ENCODE measurements around the gene CACNA1I. TPM values are rescaled to one million over a fixed set of nuclear protein-coding genes. Genes with fewer than 3 reads are reported as not detected.

CACNA1I gene
- total RNA-seq, 1 experiment from 2014 or later: 0.02 TPM

DNA sequence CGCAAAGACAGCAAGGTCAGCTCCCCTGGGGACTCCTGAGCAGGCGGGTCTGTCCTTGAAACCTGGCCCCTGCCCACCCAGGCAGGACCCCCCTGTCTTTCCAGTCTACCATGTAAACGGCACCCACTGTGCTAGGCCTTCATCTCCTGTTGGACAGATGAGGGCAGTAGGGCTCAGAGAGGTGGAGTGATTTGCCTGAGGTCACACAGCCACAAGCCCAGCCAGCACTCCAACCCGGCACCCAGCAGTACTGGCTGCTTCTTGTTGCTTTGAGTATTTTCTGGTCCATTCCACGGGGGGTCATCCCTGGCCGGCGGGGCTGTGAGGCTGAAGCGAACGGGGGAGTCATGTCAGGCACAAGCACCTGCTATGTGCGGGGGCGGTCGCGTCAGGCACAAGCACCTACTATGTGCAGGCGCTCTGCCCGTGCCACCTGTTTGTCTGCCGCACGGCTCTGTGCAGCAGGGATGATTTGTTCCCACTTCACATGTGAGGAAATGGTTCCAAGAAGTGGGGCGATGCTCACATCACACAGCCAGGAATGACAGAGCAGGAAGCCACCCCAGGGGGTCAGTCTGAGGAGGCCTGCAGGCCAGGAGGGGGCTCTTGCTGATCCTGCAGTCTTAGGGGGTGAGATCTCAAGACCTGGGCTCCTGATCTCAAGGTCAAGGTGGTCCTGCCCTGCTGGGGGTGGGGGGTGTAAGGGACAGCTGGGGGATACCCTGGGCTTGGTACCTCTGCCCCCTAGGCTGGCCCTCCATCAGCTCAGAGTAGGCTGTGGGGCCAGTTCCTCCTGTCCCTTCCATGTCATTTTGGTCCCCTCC, 110.7 kb downstream of the CACNA1I start:
- H3K27ac ChIP-seq: no peak overlapping the region
- H3K9me3 ChIP-seq (replicated peaks): no peaks in the 10 kb centered on the region
- DNase-seq: no peak
- no peaks in the 10 kb centered on the region for H3K4me1 ChIP-seq
- no peaks in the 10 kb centered on the region for H3K27me3 ChIP-seq
- no peaks in the 10 kb centered on the region for H3K36me3 ChIP-seq
- no peak overlapping the region for H3K4me3 ChIP-seq

GRCh38 chr22:39682994-39683393, 112.4 kb downstream of the CACNA1I start:
- Histone ChIP-seq H3K9me3 (replicated peaks) (no peaks in the 10 kb centered on the region), H3K36me3 (no peaks in the 10 kb centered on the region), H3K27me3 (no peaks in the 10 kb centered on the region), H3K27ac (no peak overlapping the region), H3K4me3 (no peak overlapping the region), H3K4me1 (no peaks in the 10 kb centered on the region)
- DNase-seq: no peak

GRCh38 chr22:39683639-39684038, 113.1 kb downstream of the CACNA1I start:
- Histone ChIP-seq H3K27ac (no peak overlapping the region), H3K9me3 (replicated peaks) (no peaks in the 10 kb centered on the region), H3K4me3 (no peak overlapping the region), H3K27me3 (no peaks in the 10 kb centered on the region), H3K36me3 (no peaks in the 10 kb centered on the region), H3K4me1 (no peaks in the 10 kb centered on the region)
- no peak for DNase-seq

- Histone ChIP-seq H3K9me3 (replicated peaks) (no peaks in the 10 kb centered on the region), H3K4me1 (no peaks in the 10 kb centered on the region), H3K4me3 (no peak overlapping the region), H3K27me3 (peaks cover 3% of the 10 kb centered on the region; the same call in 1 of the 2 replicates), H3K27ac (no peak overlapping the region), H3K36me3 (no peaks in the 10 kb centered on the region)
- no peak for DNase-seq
Observed at GRCh38 chr22:39684702-39685281, 114.2 kb downstream of the CACNA1I start.

DNA sequence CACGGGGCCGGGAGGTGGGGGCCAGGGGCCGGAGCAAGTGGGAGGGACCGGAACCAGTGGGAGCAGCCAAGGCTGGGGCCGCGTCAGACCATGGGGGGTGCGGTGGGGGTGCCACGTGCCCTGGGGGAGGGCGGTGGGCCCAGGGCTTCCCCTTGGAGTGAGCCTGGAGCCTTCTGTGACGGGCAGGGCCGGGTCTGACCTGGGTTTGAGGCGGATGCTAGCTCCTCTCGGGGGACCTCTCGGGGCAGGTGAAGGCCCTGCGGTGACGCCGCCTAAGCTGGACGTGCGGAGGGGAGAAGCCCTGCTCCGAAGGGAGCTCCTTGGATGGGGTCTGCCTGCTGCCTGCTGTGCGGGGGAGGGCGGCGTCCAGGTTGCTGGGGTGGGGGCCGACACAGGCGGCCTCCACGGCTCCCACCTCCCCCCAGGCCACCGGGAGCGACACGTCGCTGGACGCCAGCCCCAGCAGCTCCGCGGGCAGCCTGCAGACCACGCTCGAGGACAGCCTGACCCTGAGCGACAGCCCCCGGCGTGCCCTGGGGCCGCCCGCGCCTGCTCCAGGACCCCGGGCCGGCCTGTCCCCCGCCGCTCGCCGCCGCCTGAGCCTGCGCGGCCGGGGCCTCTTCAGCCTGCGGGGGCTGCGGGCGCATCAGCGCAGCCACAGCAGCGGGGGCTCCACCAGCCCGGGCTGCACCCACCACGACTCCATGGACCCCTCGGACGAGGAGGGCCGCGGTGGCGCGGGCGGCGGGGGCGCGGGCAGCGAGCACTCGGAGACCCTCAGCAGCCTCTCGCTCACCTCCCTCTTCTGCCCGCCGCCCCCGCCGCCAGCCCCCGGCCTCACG, 115.0 kb downstream of the CACNA1I start:
- Histone ChIP-seq H3K4me3 (no peak overlapping the region), H3K36me3 (no peaks in the 10 kb centered on the region), H3K27me3 (peaks cover 8% of the 10 kb centered on the region; the same call in 1 of the 2 replicates), H3K27ac (no peak overlapping the region), H3K4me1 (no peaks in the 10 kb centered on the region), H3K9me3 (replicated peaks) (no peaks in the 10 kb centered on the region)
- no peak for DNase-seq

- no peaks in the 10 kb centered on the region for H3K9me3 ChIP-seq (replicated peaks)
- no peak for DNase-seq
- H3K27me3 ChIP-seq: peaks cover 9% of the 10 kb centered on the region; the same call in 1 of the 2 replicates
- no peaks in the 10 kb centered on the region for H3K4me1 ChIP-seq
- no peak overlapping the region for H3K4me3 ChIP-seq
- H3K36me3 ChIP-seq: no peaks in the 10 kb centered on the region
- no peak overlapping the region for H3K27ac ChIP-seq
Observed at GRCh38 chr22:39686178-39686620, 115.6 kb downstream of the CACNA1I start.

DNA sequence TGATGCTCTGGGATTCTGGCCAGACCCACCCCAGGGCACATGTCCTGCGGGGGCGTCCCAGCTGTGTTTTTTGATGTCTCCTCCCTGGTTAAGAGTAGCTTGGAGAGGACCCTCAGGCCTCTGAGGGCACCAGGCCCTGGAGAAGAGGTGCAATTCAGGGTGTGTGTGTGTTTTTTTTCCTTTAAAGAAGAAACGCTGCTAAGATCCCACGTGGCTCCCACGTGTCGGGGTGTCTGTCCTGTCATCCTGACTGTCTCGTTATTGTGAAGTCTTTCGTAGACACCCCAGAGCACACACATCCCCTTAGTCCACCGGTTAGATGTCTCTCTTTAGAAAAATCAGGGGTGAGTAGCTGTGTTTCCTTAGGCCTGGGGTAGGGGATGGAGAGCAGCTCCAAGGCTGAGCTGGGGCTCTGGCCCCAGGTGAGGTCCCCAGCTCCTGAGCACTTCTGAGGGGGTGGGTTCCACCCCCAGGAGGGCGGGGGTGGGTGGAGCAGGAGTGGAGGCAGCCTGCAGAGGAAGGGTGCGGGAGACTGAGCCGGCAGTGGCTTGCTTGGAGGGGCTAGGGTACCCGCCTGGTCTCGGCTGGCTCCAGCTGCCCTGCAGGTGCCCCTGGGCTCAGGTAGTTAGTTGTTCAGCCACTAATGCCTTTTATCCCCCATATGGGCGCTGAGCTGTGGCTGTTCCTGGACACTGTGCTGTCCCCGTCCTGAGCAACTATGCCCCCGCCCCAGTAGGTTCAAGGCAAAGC, 116.4 kb downstream of the CACNA1I start:
- H3K4me1 ChIP-seq: no peaks in the 10 kb centered on the region

DNA sequence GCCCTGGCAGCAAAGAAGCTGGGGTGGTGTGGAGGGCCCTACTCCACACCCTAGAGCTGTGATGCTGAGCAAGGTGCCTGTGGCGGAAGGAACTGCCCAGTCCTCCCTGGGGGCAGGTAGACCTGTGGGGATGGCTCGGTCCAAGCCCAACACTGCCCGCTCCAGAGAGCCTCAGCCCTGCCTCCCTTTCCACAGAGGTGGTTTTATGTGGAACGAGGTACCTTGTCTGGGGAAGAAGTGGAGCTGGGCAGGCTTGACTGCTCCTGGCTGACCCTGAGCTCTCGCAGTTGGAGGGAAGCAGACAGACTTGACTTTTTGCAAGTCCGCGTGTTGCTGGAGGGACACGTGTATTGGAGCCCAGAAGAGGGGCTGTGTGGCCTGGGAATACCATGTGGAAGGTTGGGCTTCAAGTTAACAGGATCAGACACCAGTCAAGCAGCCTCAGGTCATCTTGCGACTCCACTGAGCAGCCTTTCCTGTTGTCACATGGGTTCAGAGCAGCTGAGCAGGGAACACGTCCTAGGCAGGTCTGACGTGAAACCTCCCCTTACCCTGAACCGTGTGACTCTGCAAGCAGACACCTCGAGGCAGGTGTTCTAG, 117.7 kb downstream of the CACNA1I start:
- H3K4me1 ChIP-seq: no peaks in the 10 kb centered on the region
- peaks cover 9% of the 10 kb centered on the region; the same call in 1 of the 2 replicates for H3K27me3 ChIP-seq
- H3K9me3 ChIP-seq (replicated peaks): no peaks in the 10 kb centered on the region
- DNase-seq: no peak
- no peak overlapping the region for H3K27ac ChIP-seq
- H3K36me3 ChIP-seq: no peaks in the 10 kb centered on the region
- H3K4me3 ChIP-seq: no peak overlapping the region

More for the DNA sequence above, 116.4 kb downstream of the CACNA1I start:
- no peaks in the 10 kb centered on the region for H3K9me3 ChIP-seq (replicated peaks)
- H3K27me3 ChIP-seq: peaks cover 9% of the 10 kb centered on the region; the same call in 1 of the 2 replicates
- H3K27ac ChIP-seq: no peak overlapping the region
- DNase-seq: no peak
- H3K4me3 ChIP-seq: no peak overlapping the region
- no peaks in the 10 kb centered on the region for H3K36me3 ChIP-seq

GRCh38 chr22:39689421-39689820, 118.9 kb downstream of the CACNA1I start:
- H3K27ac ChIP-seq: no peak overlapping the region
- H3K4me3 ChIP-seq: no peak overlapping the region
- no peaks in the 10 kb centered on the region for H3K36me3 ChIP-seq
- no peak for DNase-seq
- H3K9me3 ChIP-seq (replicated peaks): no peaks in the 10 kb centered on the region
- peaks cover 9% of the 10 kb centered on the region; the same call in 1 of the 2 replicates for H3K27me3 ChIP-seq
- H3K4me1 ChIP-seq: no peaks in the 10 kb centered on the region

DNA sequence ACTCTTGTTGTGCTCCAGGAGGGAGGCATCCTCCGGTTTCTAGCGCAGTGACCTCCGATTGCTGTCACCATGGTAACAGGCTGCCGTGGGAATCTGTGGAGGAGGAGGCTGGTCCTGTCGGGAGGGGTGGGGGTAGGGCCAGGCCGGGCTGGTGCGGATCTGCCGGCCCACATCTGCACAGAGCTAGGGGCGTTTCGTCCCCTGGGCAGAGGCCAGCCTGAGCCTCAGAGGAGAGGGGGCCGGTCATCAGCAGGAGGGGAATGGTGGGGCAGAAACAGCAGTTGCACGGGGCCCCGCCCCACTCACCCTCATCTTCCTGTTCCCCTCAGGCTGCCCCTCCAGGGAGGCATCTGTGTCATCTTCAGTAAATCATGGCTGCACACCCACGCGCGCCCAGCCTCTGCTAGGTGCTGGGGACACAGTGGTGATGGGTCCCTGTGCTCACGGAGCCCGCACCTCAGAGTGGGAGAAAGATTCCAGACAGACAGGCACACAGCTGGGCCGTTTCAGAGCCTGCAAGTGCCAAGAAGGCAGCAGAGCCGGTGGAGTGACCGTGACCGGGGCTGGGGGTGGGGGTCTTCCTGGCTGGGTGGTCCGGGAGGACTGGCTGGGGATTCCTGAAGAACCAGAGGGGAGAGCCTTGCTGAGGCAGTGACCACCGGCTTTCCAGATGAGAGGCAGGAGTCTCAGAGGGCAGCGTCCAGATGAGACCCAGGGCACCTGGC, 120.5 kb downstream of the CACNA1I start:
- H3K27me3 ChIP-seq: peaks cover 9% of the 10 kb centered on the region; the same call in 1 of the 2 replicates
- DNase-seq: no peak

GRCh38 chr22:39693943-39694500, 123.5 kb downstream of the CACNA1I start:
- no peaks in the 10 kb centered on the region for H3K4me1 ChIP-seq
- DNase-seq: no peak
- no peaks in the 10 kb centered on the region for H3K9me3 ChIP-seq (replicated peaks)

More for the DNA sequence above, 120.5 kb downstream of the CACNA1I start:
- H3K36me3 ChIP-seq: no peaks in the 10 kb centered on the region
- no peak overlapping the region for H3K4me3 ChIP-seq
- H3K4me1 ChIP-seq: no peaks in the 10 kb centered on the region
- H3K27ac ChIP-seq: no peak overlapping the region
- no peaks in the 10 kb centered on the region for H3K9me3 ChIP-seq (replicated peaks)

DNA sequence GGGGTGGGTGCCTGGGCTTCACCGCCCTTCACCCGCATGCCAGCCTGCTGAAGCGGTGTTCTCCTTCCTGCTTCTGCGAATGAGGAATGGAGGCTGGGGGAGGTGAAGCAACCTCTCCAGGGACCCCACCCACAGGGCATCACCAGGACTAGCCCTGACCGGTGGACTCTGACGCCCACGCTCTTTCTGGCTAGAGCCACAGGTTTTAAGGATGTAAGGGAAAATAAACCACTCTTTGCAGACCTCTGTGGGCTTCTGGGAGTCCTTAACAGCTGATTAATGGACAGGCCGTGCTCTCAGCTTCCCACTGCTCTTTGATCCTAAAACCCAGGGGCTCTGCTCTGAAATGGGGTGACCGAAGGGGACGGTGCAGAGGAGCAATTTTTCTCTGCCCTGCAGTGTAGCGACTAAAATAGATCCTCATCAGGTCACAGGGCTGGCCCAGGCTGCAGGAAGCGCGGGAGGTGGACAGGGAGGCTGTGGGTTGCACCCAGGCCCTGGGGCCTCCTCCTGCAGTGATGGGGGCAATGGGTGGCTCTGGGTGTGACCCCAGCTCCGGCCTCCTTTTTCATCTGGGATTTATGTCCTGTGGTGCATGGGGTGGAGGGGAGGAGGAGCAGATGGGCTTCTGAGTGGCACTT, 127.4 kb downstream of the CACNA1I start:
- Histone ChIP-seq H3K4me1 (no peaks in the 10 kb centered on the region; the same call in 1 of the 2 replicates), H3K36me3 (no peaks in the 10 kb centered on the region), H3K4me3 (no peak overlapping the region), H3K27ac (no peak overlapping the region), H3K27me3 (no peaks in the 10 kb centered on the region), H3K9me3 (replicated peaks) (no peaks in the 10 kb centered on the region)
- no peak for DNase-seq

More at GRCh38 chr22:39693943-39694500, 123.5 kb downstream of the CACNA1I start:
- no peaks in the 10 kb centered on the region for H3K36me3 ChIP-seq
- H3K27me3 ChIP-seq: peaks cover 9% of the 10 kb centered on the region; the same call in 1 of the 2 replicates
- H3K4me3 ChIP-seq: no peak overlapping the region
- no peak overlapping the region for H3K27ac ChIP-seq
